ENCODE results near the gene SH2D7. TPM values are rescaled to one million over a fixed set of nuclear protein-coding genes. Genes with fewer than 3 reads are reported as not detected.

Gene SH2D7
- polyA plus RNA-seq, 1 of the 3 experiments (the other 2 are of a cell fraction): not detected

DNA sequence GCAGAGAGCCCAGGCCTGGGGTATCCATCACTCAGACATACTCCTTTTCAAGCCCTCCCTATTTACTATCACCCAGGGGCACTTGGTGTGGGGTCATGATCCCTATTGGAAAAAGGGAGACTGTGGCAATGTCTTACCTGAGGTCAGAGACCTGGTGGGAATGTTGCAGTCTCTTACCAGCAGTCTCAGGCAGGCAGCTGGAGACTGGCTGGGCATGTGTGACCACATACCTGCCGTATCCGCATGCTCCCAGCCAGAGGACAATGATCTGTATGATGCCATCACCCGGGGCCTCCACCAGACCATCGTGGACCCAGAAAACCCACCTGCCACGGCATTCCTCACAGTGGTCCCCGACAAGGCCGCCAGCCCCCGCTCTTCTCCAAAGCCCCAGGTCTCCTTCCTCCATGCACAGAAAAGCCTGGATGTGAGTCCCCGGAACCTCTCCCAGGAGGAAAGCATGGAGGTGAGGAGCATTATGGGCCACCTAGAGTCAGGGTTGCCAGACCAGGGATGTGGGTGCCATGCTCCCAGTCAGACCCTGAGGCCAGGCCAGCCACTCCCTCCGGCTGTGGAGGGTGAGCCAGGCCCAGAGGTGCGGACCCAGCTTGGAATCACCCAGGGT is 5.9 kb downstream of the SH2D7 start:
- Histone ChIP-seq H3K27ac (ENCODE audit: low read depth in 2 of 2, low read length in 1 of 2) (no peak overlapping the region), H3K36me3 (replicated peaks in 1 of 2; ENCODE audit: control insufficient read depth in 1 of 2, insufficient read depth in 2 of 2, low read length in 1 of 2) (no peaks in the 10 kb centered on the region), H3K4me1 (ENCODE audit: control insufficient read depth in 1 of 2, insufficient read depth in 2 of 2, low read depth in 1 of 2, low read length in 1 of 2) (peaks cover 0 to 11% of the 10 kb centered on the region in 2 experiments; a peak in 2 of 4 replicates), H2AFZ (ENCODE audit: low read depth) (no peak overlapping the region), H4K20me1 (ENCODE audit: insufficient read depth) (no peaks in the 10 kb centered on the region), H3K4me3 (ENCODE audit: low read depth in 2 of 2, low read length in 1 of 2) (no peak overlapping the region), H3K9me3 (no peaks in the 10 kb centered on the region), H3K27me3 (ENCODE audit: insufficient read depth) (no peaks in the 10 kb centered on the region), H3K79me2 (ENCODE audit: insufficient read depth) (no peaks in the 10 kb centered on the region), H3K9me2 (no peaks in the 10 kb centered on the region), H3K9ac (no peak overlapping the region), H3F3A (replicated peaks; ENCODE audit: insufficient read depth) (no peaks in the 10 kb centered on the region), H3K4me2 (no peak overlapping the region)
- TF ChIP-seq TCF12 (IDR thresholded peaks at IDR 0.05) (no peak), MXI1 (IDR thresholded peaks at IDR 0.05; ENCODE audit: low read depth, low read length) (no peak), GABPA (IDR thresholded peaks at IDR 0.05; ENCODE audit: low read depth) (no peak)
- ChIA-PET POLR2A (no interaction called here), CTCF (interaction anchor here (0.6 to 4.2 kb wide), 5 partner anchors 10 to 142 kb away, joined by 3 to 26 read pairs (median 5); no protein-coding TSS in a partner anchor)
- no peak for DNase-seq
- WGBS (ENCODE audit: low lambda C conversion rate): 89% methylated on average over 9 of the region's 11 CpGs

DNA sequence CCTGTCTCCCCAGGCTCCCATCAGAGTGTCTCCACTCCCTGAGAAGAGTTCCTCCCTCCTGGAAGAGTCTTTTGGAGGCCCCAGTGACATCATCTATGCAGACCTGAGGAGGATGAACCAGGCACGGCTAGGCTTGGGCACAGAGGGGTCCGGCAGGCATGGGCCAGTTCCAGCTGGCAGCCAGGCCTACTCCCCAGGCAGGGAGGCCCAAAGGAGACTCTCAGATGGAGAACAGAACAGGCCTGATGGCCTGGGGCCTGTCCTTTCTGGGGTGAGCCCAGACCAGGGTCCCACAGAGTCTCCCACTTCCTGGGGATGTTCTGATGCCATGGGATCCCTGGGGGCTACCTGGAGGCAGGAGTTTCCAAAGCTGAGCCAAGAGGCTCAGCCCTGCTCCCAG is 8.5 kb downstream of the SH2D7 start:
- POLR2A ChIA-PET: no interaction called here
- TF ChIP-seq RFX5 (IDR thresholded peaks at IDR 0.05; ENCODE audit: low read length) (no peak), GATA2 (CRISPR knock-in tag; IDR thresholded peaks at IDR 0.05) (no peak), EZH2phosphoT487 (IDR thresholded peaks at IDR 0.05; ENCODE audit: borderline replicate concordance, low read depth) (no peak), CHD2 (IDR thresholded peaks at IDR 0.05; ENCODE audit: low read length, partially characterized antibody) (no peak), RXRA (IDR thresholded peaks at IDR 0.05; ENCODE audit: borderline replicate concordance, low read depth) (no peak), FOSL2 (IDR thresholded peaks at IDR 0.05; ENCODE audit: borderline replicate concordance, low read depth) (no peak), TAF1 (IDR thresholded peaks at IDR 0.05; ENCODE audit: borderline replicate concordance, low read depth, low read length) (no peak), FOXJ3 (CRISPR knock-in tag; IDR thresholded peaks at IDR 0.05) (no peak), SIN3A (IDR thresholded peaks at IDR 0.05; ENCODE audit: borderline replicate concordance, low read depth, low read length) (no peak), TCF12 (IDR thresholded peaks at IDR 0.05) (no peak), GABPA (IDR thresholded peaks at IDR 0.05; ENCODE audit: low read depth) (no peak), MXI1 (IDR thresholded peaks at IDR 0.05; ENCODE audit: low read depth, low read length) (no peak)
- TF ChIP-seq, protein P1, sequence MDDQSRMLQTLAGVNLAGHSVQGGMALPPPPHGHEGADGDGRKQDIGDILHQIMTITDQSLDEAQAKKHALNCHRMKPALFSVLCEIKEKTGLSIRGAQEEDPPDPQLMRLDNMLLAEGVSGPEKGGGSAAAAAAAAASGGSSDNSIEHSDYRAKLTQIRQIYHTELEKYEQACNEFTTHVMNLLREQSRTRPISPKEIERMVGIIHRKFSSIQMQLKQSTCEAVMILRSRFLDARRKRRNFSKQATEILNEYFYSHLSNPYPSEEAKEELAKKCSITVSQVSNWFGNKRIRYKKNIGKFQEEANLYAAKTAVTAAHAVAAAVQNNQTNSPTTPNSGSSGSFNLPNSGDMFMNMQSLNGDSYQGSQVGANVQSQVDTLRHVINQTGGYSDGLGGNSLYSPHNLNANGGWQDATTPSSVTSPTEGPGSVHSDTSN (IDR thresholded peaks at IDR 0.05): no peak
- TF ChIP-seq, protein P2, sequence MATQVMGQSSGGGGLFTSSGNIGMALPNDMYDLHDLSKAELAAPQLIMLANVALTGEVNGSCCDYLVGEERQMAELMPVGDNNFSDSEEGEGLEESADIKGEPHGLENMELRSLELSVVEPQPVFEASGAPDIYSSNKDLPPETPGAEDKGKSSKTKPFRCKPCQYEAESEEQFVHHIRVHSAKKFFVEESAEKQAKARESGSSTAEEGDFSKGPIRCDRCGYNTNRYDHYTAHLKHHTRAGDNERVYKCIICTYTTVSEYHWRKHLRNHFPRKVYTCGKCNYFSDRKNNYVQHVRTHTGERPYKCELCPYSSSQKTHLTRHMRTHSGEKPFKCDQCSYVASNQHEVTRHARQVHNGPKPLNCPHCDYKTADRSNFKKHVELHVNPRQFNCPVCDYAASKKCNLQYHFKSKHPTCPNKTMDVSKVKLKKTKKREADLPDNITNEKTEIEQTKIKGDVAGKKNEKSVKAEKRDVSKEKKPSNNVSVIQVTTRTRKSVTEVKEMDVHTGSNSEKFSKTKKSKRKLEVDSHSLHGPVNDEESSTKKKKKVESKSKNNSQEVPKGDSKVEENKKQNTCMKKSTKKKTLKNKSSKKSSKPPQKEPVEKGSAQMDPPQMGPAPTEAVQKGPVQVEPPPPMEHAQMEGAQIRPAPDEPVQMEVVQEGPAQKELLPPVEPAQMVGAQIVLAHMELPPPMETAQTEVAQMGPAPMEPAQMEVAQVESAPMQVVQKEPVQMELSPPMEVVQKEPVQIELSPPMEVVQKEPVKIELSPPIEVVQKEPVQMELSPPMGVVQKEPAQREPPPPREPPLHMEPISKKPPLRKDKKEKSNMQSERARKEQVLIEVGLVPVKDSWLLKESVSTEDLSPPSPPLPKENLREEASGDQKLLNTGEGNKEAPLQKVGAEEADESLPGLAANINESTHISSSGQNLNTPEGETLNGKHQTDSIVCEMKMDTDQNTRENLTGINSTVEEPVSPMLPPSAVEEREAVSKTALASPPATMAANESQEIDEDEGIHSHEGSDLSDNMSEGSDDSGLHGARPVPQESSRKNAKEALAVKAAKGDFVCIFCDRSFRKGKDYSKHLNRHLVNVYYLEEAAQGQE (IDR thresholded peaks at IDR 0.05; ENCODE audit: low read depth, low read length): no peak
- TF ChIP-seq, protein P3, sequence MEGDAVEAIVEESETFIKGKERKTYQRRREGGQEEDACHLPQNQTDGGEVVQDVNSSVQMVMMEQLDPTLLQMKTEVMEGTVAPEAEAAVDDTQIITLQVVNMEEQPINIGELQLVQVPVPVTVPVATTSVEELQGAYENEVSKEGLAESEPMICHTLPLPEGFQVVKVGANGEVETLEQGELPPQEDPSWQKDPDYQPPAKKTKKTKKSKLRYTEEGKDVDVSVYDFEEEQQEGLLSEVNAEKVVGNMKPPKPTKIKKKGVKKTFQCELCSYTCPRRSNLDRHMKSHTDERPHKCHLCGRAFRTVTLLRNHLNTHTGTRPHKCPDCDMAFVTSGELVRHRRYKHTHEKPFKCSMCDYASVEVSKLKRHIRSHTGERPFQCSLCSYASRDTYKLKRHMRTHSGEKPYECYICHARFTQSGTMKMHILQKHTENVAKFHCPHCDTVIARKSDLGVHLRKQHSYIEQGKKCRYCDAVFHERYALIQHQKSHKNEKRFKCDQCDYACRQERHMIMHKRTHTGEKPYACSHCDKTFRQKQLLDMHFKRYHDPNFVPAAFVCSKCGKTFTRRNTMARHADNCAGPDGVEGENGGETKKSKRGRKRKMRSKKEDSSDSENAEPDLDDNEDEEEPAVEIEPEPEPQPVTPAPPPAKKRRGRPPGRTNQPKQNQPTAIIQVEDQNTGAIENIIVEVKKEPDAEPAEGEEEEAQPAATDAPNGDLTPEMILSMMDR (IDR thresholded peaks at IDR 0.05): no peak
- Histone ChIP-seq H2AFZ (ENCODE audit: low read depth) (no peak overlapping the region), H3K79me2 (ENCODE audit: insufficient read depth) (no peaks in the 10 kb centered on the region), H3K4me1 (ENCODE audit: control insufficient read depth in 1 of 2, insufficient read depth in 2 of 2, low read depth in 1 of 2, low read length in 1 of 2) (no peaks in the 10 kb centered on the region; a peak in 1 of 4 replicates), H3K27me3 (ENCODE audit: insufficient read depth) (no peaks in the 10 kb centered on the region), H3F3A (replicated peaks; ENCODE audit: insufficient read depth) (no peaks in the 10 kb centered on the region), H3K27ac (ENCODE audit: low read depth in 2 of 2, low read length in 1 of 2) (no peak overlapping the region), H4K20me1 (ENCODE audit: insufficient read depth) (no peaks in the 10 kb centered on the region), H3K4me3 (ENCODE audit: low read depth in 2 of 2, low read length in 1 of 2) (no peak overlapping the region), H3K4me2 (no peak overlapping the region), H3K9me2 (no peaks in the 10 kb centered on the region), H3K36me3 (replicated peaks in 1 of 2; ENCODE audit: control insufficient read depth in 1 of 2, insufficient read depth in 2 of 2, low read length in 1 of 2) (no peaks in the 10 kb centered on the region), H3K9me3 (no peaks in the 10 kb centered on the region), H3K9ac (no peak overlapping the region)
- DNase-seq: no peak
- WGBS (ENCODE audit: low lambda C conversion rate): 60% methylated on average over 1 of the region's 2 CpGs
- CTCF ChIA-PET: interaction anchor here (3.2 to 4.8 kb wide), 2 partner anchors 134 to 141 kb away, joined by 15 to 30 read pairs; no protein-coding TSS in a partner anchor

Data from SK-N-SH (cell line).